Vagina (tissue), 2 donors: ENCODE data around the gene BRAP.
"Not testable (repeated sequence)": the region's sequence is repeated elsewhere in the genome, so short reads cannot be mapped to it uniquely, and the experiment has no call there.

ENCODE experiments used
- POLR2A ChIP-seq, 2 donors: fragments of 450-650 bp; IDR thresholded peaks; one replicate each; pipeline ENCODE4 v1.6.1; 2017; ENCODE audit warnings: antibody characterized with exemption in 2 of 2, mild to moderate bottlenecking in 2 of 2, moderate library complexity in 2 of 2
- POLR2AphosphoS5 ChIP-seq, 2 donors: sonication (generic); formaldehyde crosslinking; IDR thresholded peaks; one replicate each; pipeline ENCODE4 v1.9.0; 2017; ENCODE audit warnings: antibody characterized with exemption in 2 of 2, mild to moderate bottlenecking in 2 of 2, low read depth in 1 of 2; ENCODE audit not compliant: insufficient read depth in 1 of 2

DNA sequence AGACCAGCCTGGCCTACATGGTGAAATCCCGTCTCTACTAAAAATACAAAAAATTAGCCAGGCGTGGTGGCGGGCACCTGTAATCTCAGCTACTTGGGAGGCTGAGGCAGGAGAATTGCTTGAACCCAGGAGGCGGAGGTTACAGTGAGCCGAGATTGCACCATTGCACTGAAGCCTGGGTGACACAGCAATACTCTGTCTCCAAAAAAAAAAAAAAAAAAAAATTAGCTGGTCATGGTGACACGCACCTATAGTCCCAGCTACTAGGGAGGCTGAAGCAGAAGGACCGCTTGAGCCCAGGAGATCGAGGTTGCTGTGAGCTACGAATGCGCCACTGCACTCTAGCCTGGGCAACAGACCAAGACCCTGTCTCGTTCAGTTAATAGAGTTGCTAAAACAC lies 82.9 kb downstream of the BRAP start:
- TF ChIP-seq POLR2A (IDR thresholded peaks at IDR 0.05); POLR2AphosphoS5 (IDR thresholded peaks at IDR 0.05; ENCODE audit: insufficient read depth in 1 of 2, low read depth in 1 of 2): not testable (repeated sequence)
